ENCODE data around the gene KCNN1.

GRCh38 chr19:18014197-18014596, 47.3 kb downstream of the KCNN1 start:
- TF ChIP-seq ZBTB1 (CRISPR knock-in tag; IDR thresholded peaks at IDR 0.05; ENCODE audit: borderline replicate concordance, low read depth), result no peak
- TF ChIP-seq TEAD4 (IDR thresholded peaks at IDR 0.05; ENCODE audit: low read length), result no peak
- TF ChIP-seq TEAD4 (CRISPR knock-in tag; IDR thresholded peaks at IDR 0.05; ENCODE audit: borderline replicate concordance), result no peak
- TF ChIP-seq POLR3A (IDR thresholded peaks at IDR 0.05; ENCODE audit: borderline replicate concordance, extremely low read depth, insufficient read depth, insufficient read length), result no peak
- no peak for TF ChIP-seq TARDBP (IDR thresholded peaks at IDR 0.05)
- no peak for TF ChIP-seq ZBTB17 (CRISPR knock-in tag; IDR thresholded peaks at IDR 0.05)

Data from K562 (cell line).